Body of pancreas (tissue), 4 donors: ENCODE measurements around the gene CAMK2B. TPM values are rescaled to one million over a fixed set of nuclear protein-coding genes. Genes with fewer than 3 reads are reported as not detected.

Source experiments
- ATAC-seq: fragments of 150-250 bp; one replicate; pipeline ENCODE4 v1.9.1; 2016
- DNase-seq, 4 donors: peaks; one replicate each; pipeline ENCODE4 v3.0.0-alpha.2; 2019
- H3K27ac ChIP-seq, 4 donors: fragments of 200-600 bp; sonication (generic); 1 replicate in 3 of 4; 2 replicates in 1 of 4; pipeline versions ENCODE4 v1.5.1 to v1.6.1; 2016 to 2019; ENCODE audit warnings: mild to moderate bottlenecking in 1 of 4, mixed read lengths in 1 of 4, moderate library complexity in 1 of 4
- H3K27me3 ChIP-seq, 2 donors: fragments of 200-600 bp; sonication (generic); one replicate each; pipeline ENCODE4 v1.6.0; 2016; ENCODE audit warnings: mild to moderate bottlenecking in 1 of 2
- H3K36me3 ChIP-seq, 2 donors: fragments of 200-600 bp; sonication (generic); replicated peaks in 1 of 2; 2 replicates each; pipeline ENCODE4 v1.5.1; 2016; ENCODE audit warnings: low read depth in 2 of 2; ENCODE audit not compliant: insufficient read depth in 1 of 2
- H3K4me1 ChIP-seq: fragments of 200-600 bp; sonication (generic); one replicate; pipeline ENCODE4 v1.6.0; 2016
- H3K4me3 ChIP-seq, 2 donors: fragments of 200-600 bp; sonication (generic); 1 replicate in 1 of 2; 2 replicates in 1 of 2; pipeline ENCODE4 v1.5.1; 2016 to 2019
- H3K9me3 ChIP-seq, 3 donors: fragments of 200-600 bp; sonication (generic); 1 replicate in 2 of 3; 2 replicates in 1 of 3; pipeline ENCODE4 v1.5.1; 2016
- CTCF ChIP-seq, 7 experiments: fragments of 450-650 bp in 4 of 7; fragments of 200-600 bp in 3 of 7; sonication (generic) in 3 of 7; IDR thresholded peaks; one replicate each; pipeline ENCODE4 v1.5.1; 2016 to 2019; ENCODE audit warnings: antibody characterized with exemption in 7 of 7
- POLR2A ChIP-seq, 3 donors: fragments of 450-650 bp; IDR thresholded peaks; one replicate each; pipeline ENCODE4 v1.6.1; 2016; ENCODE audit warnings: antibody characterized with exemption in 3 of 3, mild to moderate bottlenecking in 2 of 3
- WGBS, 2 donors: methylation state at CpG; one replicate each; pipeline ENCODE4 v1.1.5; 2017; 5-methylcytosine and 5-hydroxymethylcytosine counted together
- intact Hi-C: fragments of 100-400 bp; cut with DNase I; formaldehyde crosslinking; loops from one replicate; pipeline ENCODE4 v1.15.1; 2023
- total RNA-seq, 2 donors: library from RNA; depleted of rRNA; stranded (reverse); fragments of >200 nt; gene quantifications; one replicate each; pipeline ENCODE4 v1.1.0, GENCODE V29; 2016

Gene CAMK2B
- total RNA-seq, 2 donors from 2014 or later: 0.52 to 7.6 TPM

GRCh38 chr7:44275146-44275545, 50.2 kb downstream of the CAMK2B start:
- no peaks in the 10 kb centered on the region for H3K27me3 ChIP-seq
- TF ChIP-seq CTCF (IDR thresholded peaks at IDR 0.05) (no peak), POLR2A (IDR thresholded peaks at IDR 0.05) (no peak)
- intact Hi-C loops: no loop called here
- 89 to 90% methylated on average over 7 of the region's 7 CpGs for WGBS, 2 donors
- DNase-seq (no peak), ATAC-seq (no peak)
- H3K36me3 ChIP-seq: no peaks in the 10 kb centered on the region
- no peak overlapping the region for H3K27ac ChIP-seq
- H3K9me3 ChIP-seq: no peaks in the 10 kb centered on the region
- H3K4me1 ChIP-seq: no peaks in the 10 kb centered on the region
- H3K4me3 ChIP-seq: no peak overlapping the region

- Histone ChIP-seq H3K27ac (no peak overlapping the region), H3K9me3 (no peaks in the 10 kb centered on the region), H3K4me1 (no peaks in the 10 kb centered on the region), H3K4me3 (no peak overlapping the region), H3K27me3 (no peaks in the 10 kb centered on the region), H3K36me3 (no peaks in the 10 kb centered on the region)
- DNase-seq: no peak
- WGBS, 2 donors: 79 to 94% methylated on average over 3 of the region's 3 CpGs
- TF ChIP-seq POLR2A (IDR thresholded peaks at IDR 0.05): no peak
- no peak for TF ChIP-seq CTCF (IDR thresholded peaks at IDR 0.05)
- no peak for ATAC-seq
- intact Hi-C loops: no loop called here
Measured at GRCh38 chr7:44274623-44274975, 50.8 kb downstream of the CAMK2B start.

GRCh38 chr7:44273681-44274622, 51.4 kb downstream of the CAMK2B start:
- ATAC-seq (no peak), DNase-seq (no peak)
- no peaks in the 10 kb centered on the region for H3K9me3 ChIP-seq
- H3K27ac ChIP-seq: no peak overlapping the region
- WGBS, 2 donors: 76 to 79% methylated on average over 19 to 22 of the region's 22 CpGs
- no peaks in the 10 kb centered on the region for H3K36me3 ChIP-seq
- H3K4me1 ChIP-seq: no peaks in the 10 kb centered on the region
- TF ChIP-seq CTCF (IDR thresholded peaks at IDR 0.05) (no peak), POLR2A (IDR thresholded peaks at IDR 0.05) (no peak)
- intact Hi-C loops: no loop called here
- no peaks in the 10 kb centered on the region for H3K27me3 ChIP-seq
- H3K4me3 ChIP-seq: no peak overlapping the region

- no peak for DNase-seq
- WGBS, 2 donors: 79 to 83% methylated on average over 4 to 6 of the region's 6 CpGs
- TF ChIP-seq POLR2A (IDR thresholded peaks at IDR 0.05): no peak
- no peak for TF ChIP-seq CTCF (IDR thresholded peaks at IDR 0.05)
Measured at GRCh38 chr7:44272981-44273380, 52.4 kb downstream of the CAMK2B start.

GRCh38 chr7:44272456-44272855, 52.9 kb downstream of the CAMK2B start:
- no peaks in the 10 kb centered on the region for H3K27me3 ChIP-seq
- no peak for TF ChIP-seq CTCF (IDR thresholded peaks at IDR 0.05)
- TF ChIP-seq POLR2A (IDR thresholded peaks at IDR 0.05): no peak
- DNase-seq: no peak
- H3K4me3 ChIP-seq: no peak overlapping the region
- H3K9me3 ChIP-seq: no peaks in the 10 kb centered on the region
- ATAC-seq: no peak
- no peaks in the 10 kb centered on the region for H3K36me3 ChIP-seq
- H3K27ac ChIP-seq: no peak overlapping the region
- intact Hi-C loops: no loop called here
- WGBS, 2 donors: 20 to 71% methylated on average over 1 to 7 of the region's 7 CpGs
- no peaks in the 10 kb centered on the region for H3K4me1 ChIP-seq

More at GRCh38 chr7:44272981-44273380, 52.4 kb downstream of the CAMK2B start:
- Histone ChIP-seq H3K27me3 (no peaks in the 10 kb centered on the region), H3K4me3 (no peak overlapping the region), H3K27ac (no peak overlapping the region), H3K36me3 (no peaks in the 10 kb centered on the region), H3K9me3 (no peaks in the 10 kb centered on the region), H3K4me1 (no peaks in the 10 kb centered on the region)
- no peak for ATAC-seq
- intact Hi-C loops: no loop called here
